Stimulated activated CD4-positive, alpha-beta T cell treated with anti-CD3 and anti-CD28 coated beads, TNF-alpha, amount 100 ng/mL, for 24 hours (primary cell): ENCODE measurements around the gene BLTP3B.

ENCODE experiments used
- DNase-seq, 3 experiments: peaks; one replicate each; pipeline ENCODE4 v3.0.0-alpha.2; 2020; ENCODE audit warnings: low read depth in 3 of 3

The BLTP3B gene

DNA sequence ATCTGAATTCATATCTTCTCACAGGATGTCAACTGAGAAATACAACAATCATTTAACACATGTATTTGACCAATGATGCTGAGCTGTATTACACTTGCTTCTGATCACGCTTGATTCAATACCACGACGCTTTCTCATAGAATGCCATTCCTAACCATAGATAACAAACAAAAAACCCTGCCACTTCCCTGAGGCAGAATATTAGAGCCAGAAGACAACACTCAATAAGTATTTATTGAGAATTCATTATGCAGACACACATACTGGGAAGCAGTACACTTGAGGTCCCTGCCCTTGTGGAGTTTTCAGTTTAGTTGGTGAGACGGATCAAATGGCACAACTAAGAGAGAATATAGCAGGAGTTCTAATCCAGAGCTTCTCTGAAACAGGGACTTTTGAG lies 32.4 kb downstream of the BLTP3B start:
- no peak for DNase-seq

DNA sequence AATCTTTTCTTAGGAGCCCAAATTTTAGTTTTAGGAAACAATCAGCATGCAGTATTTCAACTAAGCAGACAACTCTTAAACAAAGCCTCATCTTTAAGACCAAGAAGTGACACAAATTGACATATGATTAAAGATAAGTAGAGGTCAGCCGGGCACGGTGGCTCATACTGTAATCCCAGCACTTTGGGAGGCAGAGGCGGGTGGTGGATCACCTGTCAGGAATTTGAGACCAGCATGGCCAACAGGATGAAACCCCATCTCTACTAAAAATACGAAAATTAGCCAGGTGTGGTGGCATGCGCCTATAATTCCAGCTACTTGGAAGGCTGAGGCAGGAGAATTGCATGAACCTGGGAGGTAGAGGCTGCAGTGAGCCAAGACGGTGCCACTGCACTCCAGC lies 35.8 kb downstream of the BLTP3B start:
- no peak for DNase-seq

DNA sequence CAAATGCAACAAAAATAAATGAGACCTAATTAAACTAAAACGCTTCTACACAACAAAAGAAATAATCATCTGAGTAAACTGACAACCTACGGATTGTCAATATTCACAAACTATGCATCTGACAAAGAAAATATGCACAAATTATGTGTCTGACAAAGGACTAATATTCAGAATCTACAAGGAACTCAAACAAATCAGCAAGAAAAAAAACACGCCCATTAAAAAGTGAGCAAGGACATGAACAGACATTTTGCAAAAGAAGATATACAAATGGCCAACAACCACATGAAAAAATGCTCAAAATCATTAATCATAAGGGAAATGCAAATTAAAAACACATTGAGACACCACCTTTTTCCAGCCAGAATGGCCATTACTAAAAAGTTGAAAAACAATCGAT lies 37.0 kb downstream of the BLTP3B start:
- no peak for DNase-seq

DNA sequence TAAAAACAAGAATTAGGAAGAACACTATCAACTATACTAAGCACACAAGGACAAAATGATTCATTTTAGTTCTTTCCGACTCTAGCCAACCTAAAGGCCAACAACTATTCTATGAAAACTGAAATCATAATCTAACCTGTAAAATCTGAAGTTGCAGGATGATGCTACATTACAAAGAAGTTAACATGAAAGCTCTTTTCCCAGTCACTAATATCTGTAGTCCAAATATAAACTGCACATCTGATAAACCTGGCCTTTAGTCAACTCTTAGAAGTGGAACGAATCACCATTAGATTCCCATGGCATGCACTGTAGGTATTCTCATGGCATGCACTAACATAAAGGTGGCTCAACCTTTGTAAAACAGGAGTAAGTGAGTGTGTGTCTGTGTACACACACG lies 41.7 kb downstream of the BLTP3B start:
- DNase-seq = no peak
